ENCODE data around the gene ZNF22. TPM values are rescaled to one million over a fixed set of nuclear protein-coding genes. Genes with fewer than 3 reads are reported as not detected.

ZNF22 gene
- total RNA-seq, 1 donor from 2014 or later: 9.2 TPM

- H3K36me3 ChIP-seq (ENCODE audit: control insufficient read depth, insufficient read depth, low read length): no peaks in the 10 kb centered on the region
- no peaks in the 10 kb centered on the region for H3K27me3 ChIP-seq (ENCODE audit: control insufficient read depth, insufficient read depth, low read length)
- FAIRE-seq: no peak
- no peak for DNase-seq (ENCODE audit: low read depth)
- no peak for TF ChIP-seq CTCF (IDR thresholded peaks at IDR 0.05; ENCODE audit: insufficient read depth, low read length, severe bottlenecking)
- peak overlapping the region; percentile 50 for H3K4me3 ChIP-seq (ENCODE audit: low read depth, low read length)
These were observed 26.6 kb upstream of the ZNF22 start for GRCh38 chr10:44974082-44974627.

- peak; percentile 79 for TF ChIP-seq CTCF (IDR thresholded peaks at IDR 0.05; ENCODE audit: insufficient read depth, low read length, severe bottlenecking)
- no peak for FAIRE-seq
- Histone ChIP-seq H3K36me3 (ENCODE audit: control insufficient read depth, insufficient read depth, low read length) (no peaks in the 10 kb centered on the region), H3K27me3 (ENCODE audit: control insufficient read depth, insufficient read depth, low read length) (no peaks in the 10 kb centered on the region), H3K4me3 (ENCODE audit: low read depth, low read length) (peak overlapping the region; percentile 50)
- DNase-seq (ENCODE audit: low read depth): peak; percentile 17
These were observed 25.9 kb upstream of the ZNF22 start for GRCh38 chr10:44974628-44975430.

GRCh38 chr10:44975431-44976331 lies 25.0 kb upstream of the ZNF22 start:
- FAIRE-seq: no peak
- Histone ChIP-seq H3K27me3 (ENCODE audit: control insufficient read depth, insufficient read depth, low read length) (no peaks in the 10 kb centered on the region), H3K36me3 (ENCODE audit: control insufficient read depth, insufficient read depth, low read length) (no peaks in the 10 kb centered on the region), H3K4me3 (ENCODE audit: low read depth, low read length) (no peak overlapping the region)
- peak; percentile 36 for DNase-seq (ENCODE audit: low read depth)
- no peak for TF ChIP-seq CTCF (IDR thresholded peaks at IDR 0.05; ENCODE audit: insufficient read depth, low read length, severe bottlenecking)

GRCh38 chr10:44976352-44977198 lies 24.1 kb upstream of the ZNF22 start:
- H3K36me3 ChIP-seq (ENCODE audit: control insufficient read depth, insufficient read depth, low read length): no peaks in the 10 kb centered on the region
- FAIRE-seq (no peak), DNase-seq (ENCODE audit: low read depth) (no peak)
- no peaks in the 10 kb centered on the region for H3K27me3 ChIP-seq (ENCODE audit: control insufficient read depth, insufficient read depth, low read length)
- H3K4me3 ChIP-seq (ENCODE audit: low read depth, low read length): no peak overlapping the region
- no peak for TF ChIP-seq CTCF (IDR thresholded peaks at IDR 0.05; ENCODE audit: insufficient read depth, low read length, severe bottlenecking)

Measured in bronchial epithelial cell (primary cell).